ENCODE measurements around the gene SUDS3.

The SUDS3 gene

GRCh38 chr12:118428643-118429042 lies 52.3 kb downstream of the SUDS3 start:
- H3K4me3 ChIP-seq (ENCODE audit: low read length), result no peak overlapping the region
- H3K9ac ChIP-seq (ENCODE audit: low read depth, low read length), result no peak overlapping the region
- WGBS, result 94% methylated on average over 3 of the region's 3 CpGs
- no peaks in the 10 kb centered on the region for H3K36me3 ChIP-seq (ENCODE audit: insufficient read depth, low read length)
- no peak overlapping the region for H3K27ac ChIP-seq (ENCODE audit: low read depth, low read length)
- 0 out of 2 replicates have a peak, but pooled peaks cover 2% of the 10 kb centered on the region for H3K9me3 ChIP-seq (ENCODE audit: insufficient read depth, low read depth, low read length)
- no peaks in the 10 kb centered on the region for H3K27me3 ChIP-seq (ENCODE audit: insufficient read depth, low read length)
- H3K4me1 ChIP-seq (ENCODE audit: insufficient read depth, low read length), result no peaks in the 10 kb centered on the region

GRCh38 chr12:118429688-118430383 lies 53.5 kb downstream of the SUDS3 start:
- Histone ChIP-seq H3K9me3 (ENCODE audit: insufficient read depth, low read depth, low read length) (0 out of 2 replicates have a peak, but pooled peaks cover 2% of the 10 kb centered on the region), H3K9ac (ENCODE audit: low read depth, low read length) (no peak overlapping the region), H3K36me3 (ENCODE audit: insufficient read depth, low read length) (no peaks in the 10 kb centered on the region), H3K4me3 (ENCODE audit: low read length) (no peak overlapping the region), H3K4me1 (ENCODE audit: insufficient read depth, low read length) (no peaks in the 10 kb centered on the region), H3K27me3 (ENCODE audit: insufficient read depth, low read length) (no peaks in the 10 kb centered on the region), H3K27ac (ENCODE audit: low read depth, low read length) (no peak overlapping the region)
- 95% methylated on average over 7 of the region's 7 CpGs for WGBS

GRCh38 chr12:118430516-118430915 lies 54.2 kb downstream of the SUDS3 start:
- Histone ChIP-seq H3K9ac (ENCODE audit: low read depth, low read length) (no peak overlapping the region), H3K27me3 (ENCODE audit: insufficient read depth, low read length) (no peaks in the 10 kb centered on the region), H3K9me3 (ENCODE audit: insufficient read depth, low read depth, low read length) (0 out of 2 replicates have a peak, but pooled peaks cover 2% of the 10 kb centered on the region), H3K4me1 (ENCODE audit: insufficient read depth, low read length) (no peaks in the 10 kb centered on the region), H3K4me3 (ENCODE audit: low read length) (no peak overlapping the region), H3K27ac (ENCODE audit: low read depth, low read length) (no peak overlapping the region), H3K36me3 (ENCODE audit: insufficient read depth, low read length) (no peaks in the 10 kb centered on the region)
- 89% methylated on average over 2 of the region's 4 CpGs for WGBS

GRCh38 chr12:118432812-118433545 lies 56.6 kb downstream of the SUDS3 start:
- no peak overlapping the region for H3K4me3 ChIP-seq (ENCODE audit: low read length)
- H3K36me3 ChIP-seq (ENCODE audit: insufficient read depth, low read length), result no peaks in the 10 kb centered on the region
- 63% methylated on average over 4 of the region's 5 CpGs for WGBS
- H3K4me1 ChIP-seq (ENCODE audit: insufficient read depth, low read length), result no peaks in the 10 kb centered on the region
- H3K27me3 ChIP-seq (ENCODE audit: insufficient read depth, low read length), result no peaks in the 10 kb centered on the region
- H3K9ac ChIP-seq (ENCODE audit: low read depth, low read length), result no peak overlapping the region
- H3K9me3 ChIP-seq (ENCODE audit: insufficient read depth, low read depth, low read length), result no peaks in the 10 kb centered on the region
- no peak overlapping the region for H3K27ac ChIP-seq (ENCODE audit: low read depth, low read length)

DNA sequence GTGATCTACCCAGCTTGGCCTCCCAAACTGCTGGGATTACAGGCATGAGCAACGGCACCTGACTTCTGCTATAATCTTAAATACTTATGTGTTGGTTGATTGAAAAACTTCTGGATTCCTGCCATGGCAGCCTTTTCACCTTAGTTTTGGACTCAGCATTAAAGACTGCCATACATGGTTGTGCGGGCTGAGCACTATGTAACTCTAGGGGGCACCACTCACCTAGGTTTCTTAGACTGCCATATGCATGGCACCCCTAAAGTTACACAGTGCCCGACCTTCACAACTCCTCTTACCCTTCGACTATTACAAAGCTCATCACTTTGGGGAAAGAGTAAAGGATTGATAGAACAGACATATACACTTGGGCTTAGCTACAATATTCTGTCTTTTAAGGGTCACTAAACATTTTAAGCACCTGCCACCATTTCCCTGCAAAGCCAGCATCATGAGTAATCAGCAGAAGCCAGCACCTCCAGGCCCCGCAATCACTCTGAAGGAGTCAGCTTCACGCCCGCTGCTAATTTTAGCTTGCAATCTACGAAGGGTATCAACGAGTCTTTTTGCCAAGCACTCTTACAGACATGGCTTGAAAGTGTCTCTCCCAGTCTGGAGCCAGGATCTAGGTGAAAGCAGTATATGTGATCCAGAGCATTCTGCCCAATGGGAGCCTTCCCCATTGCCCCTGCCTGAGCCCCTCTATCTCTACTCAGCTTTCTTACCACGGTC lies 59.8 kb downstream of the SUDS3 start:
- no peaks in the 10 kb centered on the region for H3K36me3 ChIP-seq (ENCODE audit: insufficient read depth, low read length)
- no peak overlapping the region for H3K9ac ChIP-seq (ENCODE audit: low read depth, low read length)
- 74% methylated on average over 10 of the region's 10 CpGs for WGBS
- H3K27me3 ChIP-seq (ENCODE audit: insufficient read depth, low read length), result no peaks in the 10 kb centered on the region
- no peaks in the 10 kb centered on the region for H3K9me3 ChIP-seq (ENCODE audit: insufficient read depth, low read depth, low read length)
- no peaks in the 10 kb centered on the region for H3K4me1 ChIP-seq (ENCODE audit: insufficient read depth, low read length)
- no peak overlapping the region for H3K27ac ChIP-seq (ENCODE audit: low read depth, low read length)
- H3K4me3 ChIP-seq (ENCODE audit: low read length), result no peak overlapping the region

DNA sequence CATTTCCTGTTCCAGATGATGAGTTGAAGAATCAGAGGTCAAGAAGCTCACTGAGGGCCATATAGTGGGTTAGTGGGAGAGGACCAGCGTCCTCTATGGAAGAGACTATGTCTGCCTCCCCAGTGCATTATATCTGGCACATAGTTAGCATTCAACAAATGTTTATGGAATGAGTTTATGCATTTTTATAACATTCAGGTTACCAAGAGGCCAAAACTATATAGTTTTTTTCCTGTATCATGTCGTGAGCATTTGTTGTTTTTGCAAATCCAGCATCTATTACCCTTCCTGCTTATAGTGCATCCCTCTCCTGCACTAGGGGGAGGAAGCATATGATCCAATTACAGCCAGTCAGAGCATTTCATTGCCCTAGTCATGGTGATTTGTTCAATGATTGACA lies 60.6 kb downstream of the SUDS3 start:
- Histone ChIP-seq H3K36me3 (ENCODE audit: insufficient read depth, low read length) (no peaks in the 10 kb centered on the region), H3K27me3 (ENCODE audit: insufficient read depth, low read length) (no peaks in the 10 kb centered on the region), H3K27ac (ENCODE audit: low read depth, low read length) (no peak overlapping the region), H3K4me3 (ENCODE audit: low read length) (no peak overlapping the region), H3K9me3 (ENCODE audit: insufficient read depth, low read depth, low read length) (no peaks in the 10 kb centered on the region), H3K4me1 (ENCODE audit: insufficient read depth, low read length) (no peaks in the 10 kb centered on the region), H3K9ac (ENCODE audit: low read depth, low read length) (no peak overlapping the region)
- 78% methylated on average over 2 of the region's 2 CpGs for WGBS

- Histone ChIP-seq H3K4me3 (ENCODE audit: low read length) (no peak overlapping the region), H3K27ac (ENCODE audit: low read depth, low read length) (no peak overlapping the region), H3K4me1 (ENCODE audit: insufficient read depth, low read length) (no peaks in the 10 kb centered on the region), H3K27me3 (ENCODE audit: insufficient read depth, low read length) (no peaks in the 10 kb centered on the region), H3K9me3 (ENCODE audit: insufficient read depth, low read depth, low read length) (no peaks in the 10 kb centered on the region), H3K9ac (ENCODE audit: low read depth, low read length) (no peak overlapping the region), H3K36me3 (ENCODE audit: insufficient read depth, low read length) (no peaks in the 10 kb centered on the region)
- 93% methylated on average over 3 of the region's 3 CpGs for WGBS
These were observed 62.7 kb downstream of the SUDS3 start for GRCh38 chr12:118439068-118439467.

- 83% methylated on average over 4 of the region's 4 CpGs for WGBS
- Histone ChIP-seq H3K9me3 (ENCODE audit: insufficient read depth, low read depth, low read length) (no peaks in the 10 kb centered on the region), H3K9ac (ENCODE audit: low read depth, low read length) (no peak overlapping the region), H3K36me3 (ENCODE audit: insufficient read depth, low read length) (no peaks in the 10 kb centered on the region), H3K4me3 (ENCODE audit: low read length) (no peak overlapping the region), H3K4me1 (ENCODE audit: insufficient read depth, low read length) (no peaks in the 10 kb centered on the region), H3K27me3 (ENCODE audit: insufficient read depth, low read length) (no peaks in the 10 kb centered on the region), H3K27ac (ENCODE audit: low read depth, low read length) (no peak overlapping the region)
These were observed 69.9 kb downstream of the SUDS3 start for GRCh38 chr12:118446247-118446646.

DNA sequence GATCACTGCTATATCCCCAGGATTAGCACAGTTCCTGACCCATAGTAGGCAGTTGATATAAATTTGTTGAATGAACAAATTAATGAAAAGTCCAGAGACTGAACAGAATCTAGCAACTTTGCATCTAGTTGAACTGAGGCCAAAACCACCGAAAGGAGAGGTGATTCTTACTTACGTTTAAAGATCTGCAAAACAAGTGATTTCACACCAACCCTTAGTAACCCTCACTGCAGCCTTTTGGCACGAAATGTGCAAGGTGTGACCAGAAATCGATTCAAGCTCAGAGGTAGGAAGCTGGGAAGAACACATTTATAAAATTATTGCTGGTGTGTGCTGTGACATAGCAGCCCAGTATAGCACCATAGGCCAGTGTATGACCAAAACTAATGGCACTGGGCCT lies 70.8 kb downstream of the SUDS3 start:
- no peak overlapping the region for H3K27ac ChIP-seq (ENCODE audit: low read depth, low read length)
- H3K9me3 ChIP-seq (ENCODE audit: insufficient read depth, low read depth, low read length), result no peaks in the 10 kb centered on the region
- no peaks in the 10 kb centered on the region for H3K4me1 ChIP-seq (ENCODE audit: insufficient read depth, low read length)
- H3K27me3 ChIP-seq (ENCODE audit: insufficient read depth, low read length), result no peaks in the 10 kb centered on the region
- no peaks in the 10 kb centered on the region for H3K36me3 ChIP-seq (ENCODE audit: insufficient read depth, low read length)
- H3K9ac ChIP-seq (ENCODE audit: low read depth, low read length), result no peak overlapping the region
- 88% methylated on average over 4 of the region's 4 CpGs for WGBS
- H3K4me3 ChIP-seq (ENCODE audit: low read length), result no peak overlapping the region

DNA sequence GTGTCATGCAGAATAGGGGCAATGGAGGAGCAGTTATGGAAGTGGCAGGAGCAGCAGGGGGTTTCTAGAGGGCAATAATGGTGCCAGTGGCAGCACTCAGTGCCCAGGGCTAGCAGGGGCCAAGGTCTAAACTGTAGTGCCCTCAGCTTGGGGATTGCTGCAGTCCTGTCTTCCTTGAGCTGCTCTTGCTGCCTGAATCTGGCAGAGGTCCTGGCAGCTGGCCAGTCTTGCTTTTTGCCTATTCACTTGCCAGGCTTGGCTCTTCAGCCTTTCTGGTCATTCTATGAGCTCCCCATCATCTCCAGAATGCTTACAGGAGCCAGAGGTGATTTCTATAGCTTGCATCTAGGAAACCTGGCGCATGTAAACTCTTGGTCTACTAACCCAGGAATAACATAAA lies 72.0 kb downstream of the SUDS3 start:
- Histone ChIP-seq H3K4me1 (ENCODE audit: insufficient read depth, low read length) (no peaks in the 10 kb centered on the region), H3K9me3 (ENCODE audit: insufficient read depth, low read depth, low read length) (no peaks in the 10 kb centered on the region), H3K27me3 (ENCODE audit: insufficient read depth, low read length) (no peaks in the 10 kb centered on the region), H3K4me3 (ENCODE audit: low read length) (no peak overlapping the region), H3K36me3 (ENCODE audit: insufficient read depth, low read length) (no peaks in the 10 kb centered on the region), H3K9ac (ENCODE audit: low read depth, low read length) (no peak overlapping the region), H3K27ac (ENCODE audit: low read depth, low read length) (no peak overlapping the region)
- WGBS, result 96% methylated on average over 1 of the region's 1 CpG

- Histone ChIP-seq H3K27ac (ENCODE audit: low read depth, low read length) (no peak overlapping the region), H3K4me3 (ENCODE audit: low read length) (no peak overlapping the region), H3K27me3 (ENCODE audit: insufficient read depth, low read length) (no peaks in the 10 kb centered on the region), H3K4me1 (ENCODE audit: insufficient read depth, low read length) (no peaks in the 10 kb centered on the region), H3K9me3 (ENCODE audit: insufficient read depth, low read depth, low read length) (peaks cover 7% of the 10 kb centered on the region), H3K36me3 (ENCODE audit: insufficient read depth, low read length) (no peaks in the 10 kb centered on the region), H3K9ac (ENCODE audit: low read depth, low read length) (no peak overlapping the region)
- 79% methylated on average over 1 of the region's 3 CpGs for WGBS
These were observed 79.0 kb downstream of the SUDS3 start for GRCh38 chr12:118455327-118455726.
